SK-N-MC (cell line): ENCODE results near the gene RPLP2.

Source experiments
- DNase-seq: peaks from one replicate; pipeline ENCODE4 v3.0.0-alpha.2; 2011; ENCODE audit warnings: low read depth, low spot score
- H3K27ac ChIP-seq: fragments of 200-600 bp; sonication (generic); 2 replicates; pipeline ENCODE4 v1.5.1; 2016; ENCODE audit warnings: mixed run types
- H3K36me3 ChIP-seq: fragments of 200-600 bp; sonication (generic); 2 replicates; pipeline ENCODE4 v1.6.1; 2017; ENCODE audit warnings: antibody characterized with exemption, low read length, mixed read lengths; ENCODE audit not compliant: insufficient read depth
- H3K4me3 ChIP-seq: fragments of 200-600 bp; sonication (generic); 2 replicates; pipeline ENCODE4 v1.5.1; 2016
- H3K9ac ChIP-seq: fragments of 200-600 bp; sonication (generic); 2 replicates; pipeline ENCODE4 v1.8.0; 2017; ENCODE audit warnings: mixed run types, mixed read lengths; ENCODE audit not compliant: insufficient read length
- H3K9me3 ChIP-seq: fragments of 200-600 bp; sonication (generic); 2 replicates; pipeline ENCODE4 v1.6.1; 2017; ENCODE audit warnings: low read depth, mild to moderate bottlenecking, antibody characterized with exemption, low read length, moderate library complexity, mixed read lengths
- EZH2 ChIP-seq: fragments of 200-600 bp; sonication (generic); IDR thresholded peaks from one replicate; pipeline ENCODE4 v1.6.1; 2017; ENCODE audit warnings: antibody characterized with exemption
- FOXP2 ChIP-seq: optimal IDR thresholded peaks from 2 replicates; pipeline ENCODE3; 2011; ENCODE audit warnings: mild to moderate bottlenecking, moderate library complexity; ENCODE audit not compliant: insufficient read depth; ENCODE audit errors: extremely low read length, control extremely low read depth
- POLR2AphosphoS5 ChIP-seq: IDR thresholded peaks from 2 replicates; pipeline ENCODE4 v1.6.1; 2012; ENCODE audit warnings: mild to moderate bottlenecking, low read depth, low read length, borderline replicate concordance

The RPLP2 gene

GRCh38 chr11:799641-800316 is 10.0 kb upstream of the RPLP2 start:
- TF ChIP-seq POLR2AphosphoS5 (no peak), EZH2 (no peak), FOXP2 (no peak)
- DNase-seq = no peak
- no peaks in the 10 kb centered on the region for H3K9me3 ChIP-seq
- no peak overlapping the region for H3K27ac ChIP-seq
- no peak overlapping the region for H3K4me3 ChIP-seq
- no peak overlapping the region for H3K9ac ChIP-seq
- no peaks in the 10 kb centered on the region; the same call in 1 of the 2 replicates for H3K36me3 ChIP-seq

GRCh38 chr11:800473-800872 is 9.3 kb upstream of the RPLP2 start:
- Histone ChIP-seq H3K36me3 (no peaks in the 10 kb centered on the region; the same call in 1 of the 2 replicates), H3K9me3 (no peaks in the 10 kb centered on the region), H3K27ac (no peak overlapping the region), H3K4me3 (no peak overlapping the region), H3K9ac (no peak overlapping the region)
- DNase-seq = no peak
- TF ChIP-seq EZH2 = no peak
- no peak for TF ChIP-seq POLR2AphosphoS5
- no peak for TF ChIP-seq FOXP2

DNA sequence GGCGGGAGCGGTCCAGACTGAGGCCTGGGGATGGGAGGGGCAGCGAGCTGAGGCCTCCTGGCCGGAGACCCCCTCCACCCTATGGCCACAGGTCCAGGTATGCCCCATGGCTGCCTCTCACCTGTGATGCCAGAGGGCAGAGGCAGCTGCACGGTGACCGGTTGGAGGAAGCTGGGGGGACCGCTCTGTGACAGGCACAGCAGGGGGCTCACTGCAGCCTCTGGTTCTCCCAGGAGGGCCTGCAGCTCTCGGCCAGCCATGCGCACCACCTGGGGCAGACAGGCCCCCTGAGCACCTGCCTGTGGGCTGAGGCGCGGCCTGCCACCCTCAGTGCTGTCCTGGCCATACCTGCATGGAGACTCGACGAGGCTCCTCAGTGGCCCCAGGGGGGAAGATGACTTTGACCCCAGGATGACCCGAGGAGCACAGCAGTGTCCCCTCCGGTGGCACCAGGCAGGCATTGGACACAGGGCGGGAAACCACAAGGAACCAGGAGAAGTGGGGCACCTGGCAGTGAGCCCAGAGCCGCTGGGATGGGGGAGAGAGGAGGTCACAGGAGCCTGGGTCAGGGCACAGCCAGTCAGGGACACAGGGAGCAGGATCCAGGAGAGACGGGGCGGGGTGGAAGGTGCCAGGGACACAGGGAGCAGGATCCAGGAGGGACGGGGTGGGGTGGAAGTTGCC is 8.5 kb upstream of the RPLP2 start:
- Histone ChIP-seq H3K9me3 (no peaks in the 10 kb centered on the region), H3K36me3 (no peaks in the 10 kb centered on the region; the same call in 1 of the 2 replicates), H3K27ac (no peak overlapping the region), H3K9ac (no peak overlapping the region), H3K4me3 (no peak overlapping the region)
- TF ChIP-seq FOXP2 = no peak
- no peak for DNase-seq

- H3K27ac ChIP-seq = no peak overlapping the region
- DNase-seq = no peak
- no peak overlapping the region for H3K4me3 ChIP-seq
- no peaks in the 10 kb centered on the region; the same call in 1 of the 2 replicates for H3K36me3 ChIP-seq
- TF ChIP-seq POLR2AphosphoS5 = no peak
- TF ChIP-seq FOXP2 = no peak
- TF ChIP-seq EZH2 = no peak
- no peak overlapping the region for H3K9ac ChIP-seq
- no peaks in the 10 kb centered on the region for H3K9me3 ChIP-seq
Measured at GRCh38 chr11:802018-802617, 7.6 kb upstream of the RPLP2 start.

- no peak overlapping the region for H3K9ac ChIP-seq
- H3K27ac ChIP-seq = no peak overlapping the region
- no peak for TF ChIP-seq FOXP2
- TF ChIP-seq EZH2 = no peak
- no peak for TF ChIP-seq POLR2AphosphoS5
- no peaks in the 10 kb centered on the region for H3K9me3 ChIP-seq
- no peaks in the 10 kb centered on the region; the same call in 1 of the 2 replicates for H3K36me3 ChIP-seq
- DNase-seq = no peak
- H3K4me3 ChIP-seq = no peak overlapping the region; the same call in 1 of the 2 replicates
Measured at GRCh38 chr11:802693-803466, 6.9 kb upstream of the RPLP2 start.

DNA sequence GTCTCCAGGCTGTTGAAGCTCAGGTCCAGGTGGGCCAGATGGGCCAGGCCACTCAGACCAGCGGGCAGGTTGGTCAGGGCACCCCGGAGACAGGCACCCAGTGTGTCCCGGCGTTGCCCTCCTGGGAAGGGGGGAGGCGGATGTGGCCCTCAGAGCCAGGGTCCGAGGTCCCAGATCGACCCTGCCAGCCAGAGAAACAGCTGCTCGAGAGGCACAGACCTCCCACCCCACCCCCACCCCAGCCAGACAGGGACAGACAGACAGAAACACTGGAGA is 6.4 kb upstream of the RPLP2 start:
- no peak for DNase-seq
- TF ChIP-seq FOXP2 = no peak
- no peak for TF ChIP-seq EZH2
- TF ChIP-seq POLR2AphosphoS5 = no peak
- Histone ChIP-seq H3K36me3 (no peaks in the 10 kb centered on the region; the same call in 1 of the 2 replicates), H3K9me3 (no peaks in the 10 kb centered on the region), H3K27ac (no peak overlapping the region), H3K4me3 (peak overlapping the region; percentile 83), H3K9ac (no peak overlapping the region)

GRCh38 chr11:803770-804598 is 5.8 kb upstream of the RPLP2 start:
- DNase-seq = no peak
- H3K4me3 ChIP-seq = peak overlapping the region; percentile 83
- no peak overlapping the region for H3K27ac ChIP-seq
- no peaks in the 10 kb centered on the region for H3K9me3 ChIP-seq
- TF ChIP-seq POLR2AphosphoS5 (no peak), FOXP2 (no peak), EZH2 (no peak)
- H3K9ac ChIP-seq = peak overlapping the region; percentile 72
- H3K36me3 ChIP-seq = no peaks in the 10 kb centered on the region; the same call in 1 of the 2 replicates

DNA sequence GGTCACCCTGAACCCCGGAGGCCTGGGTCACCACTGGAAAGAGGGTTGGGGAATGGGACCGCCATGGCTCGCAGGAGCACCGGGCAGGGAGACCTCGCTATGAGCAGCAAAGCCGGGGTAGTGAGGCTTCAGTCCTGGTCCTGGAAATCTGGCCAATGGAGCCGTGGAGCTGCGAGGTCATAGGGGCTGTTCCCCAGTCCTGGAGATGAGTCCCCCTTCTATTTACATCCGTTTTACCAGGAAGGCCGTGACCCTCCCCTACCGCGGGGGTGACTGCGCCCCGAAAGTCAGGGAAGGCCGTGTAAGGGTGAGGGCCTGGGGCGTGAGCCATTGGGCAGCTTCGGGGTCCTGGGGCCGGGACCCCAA is 5.2 kb upstream of the RPLP2 start:
- peak overlapping the region; percentile 83 for H3K4me3 ChIP-seq
- H3K27ac ChIP-seq = peak overlapping the region; percentile 54; the same call in 1 of the 2 replicates
- peak overlapping the region; percentile 72 for H3K9ac ChIP-seq
- no peaks in the 10 kb centered on the region for H3K9me3 ChIP-seq
- DNase-seq = no peak
- TF ChIP-seq EZH2 = no peak
- TF ChIP-seq POLR2AphosphoS5 = no peak; the same call in 1 of the 2 replicates
- TF ChIP-seq FOXP2 = no peak
- H3K36me3 ChIP-seq = no peaks in the 10 kb centered on the region; the same call in 1 of the 2 replicates
